Measurements from ENCODE around the gene SPAG9.

The SPAG9 gene

GRCh38 chr17:51050291-51051033 is 70.2 kb downstream of the SPAG9 start:
- DNase-seq (ENCODE audit: extremely low read depth in 1 of 2, low read depth in 1 of 2), result no peak

GRCh38 chr17:51046514-51047384 is 73.9 kb downstream of the SPAG9 start:
- no peak for DNase-seq (ENCODE audit: extremely low read depth in 1 of 2, low read depth in 1 of 2)

- no peak for DNase-seq (ENCODE audit: extremely low read depth in 1 of 2, low read depth in 1 of 2)
These were observed 74.6 kb downstream of the SPAG9 start for GRCh38 chr17:51046046-51046445.

- no peak for DNase-seq (ENCODE audit: extremely low read depth in 1 of 2, low read depth in 1 of 2)
These were observed 75.0 kb downstream of the SPAG9 start for GRCh38 chr17:51045621-51046020.

- no peak for DNase-seq (ENCODE audit: extremely low read depth in 1 of 2, low read depth in 1 of 2)
These were observed 75.7 kb downstream of the SPAG9 start for GRCh38 chr17:51044976-51045375.

GRCh38 chr17:51036084-51036483 is 84.6 kb downstream of the SPAG9 start:
- no peak for DNase-seq (ENCODE audit: extremely low read depth in 1 of 2, low read depth in 1 of 2)

GRCh38 chr17:51035431-51035830 is 85.2 kb downstream of the SPAG9 start:
- DNase-seq (ENCODE audit: extremely low read depth in 1 of 2, low read depth in 1 of 2), result no peak

- DNase-seq (ENCODE audit: extremely low read depth in 1 of 2, low read depth in 1 of 2), result no peak
These were observed 85.9 kb downstream of the SPAG9 start for GRCh38 chr17:51034800-51035199.

GRCh38 chr17:51032850-51033249 is 87.8 kb downstream of the SPAG9 start:
- no peak for DNase-seq (ENCODE audit: extremely low read depth in 1 of 2, low read depth in 1 of 2)

GRCh38 chr17:51029568-51030463 is 90.9 kb downstream of the SPAG9 start:
- no peak for DNase-seq (ENCODE audit: extremely low read depth in 1 of 2, low read depth in 1 of 2)

- DNase-seq (ENCODE audit: extremely low read depth in 1 of 2, low read depth in 1 of 2), result no peak
These were observed 91.5 kb downstream of the SPAG9 start for GRCh38 chr17:51029142-51029541.

GRCh38 chr17:51028176-51028863 is 92.3 kb downstream of the SPAG9 start:
- no peak for DNase-seq (ENCODE audit: extremely low read depth in 1 of 2, low read depth in 1 of 2)

GRCh38 chr17:51018541-51018940 is 102.1 kb downstream of the SPAG9 start:
- no peak for DNase-seq (ENCODE audit: extremely low read depth in 1 of 2, low read depth in 1 of 2)

GRCh38 chr17:51017270-51017669 is 103.4 kb downstream of the SPAG9 start:
- DNase-seq (ENCODE audit: extremely low read depth in 1 of 2, low read depth in 1 of 2), result no peak

GRCh38 chr17:51016099-51016498 is 104.6 kb downstream of the SPAG9 start:
- DNase-seq (ENCODE audit: extremely low read depth in 1 of 2, low read depth in 1 of 2), result no peak

- DNase-seq (ENCODE audit: extremely low read depth in 1 of 2, low read depth in 1 of 2), result no peak
These were observed 105.5 kb downstream of the SPAG9 start for GRCh38 chr17:51015145-51015558.

GRCh38 chr17:51014129-51014528 is 106.5 kb downstream of the SPAG9 start:
- no peak for DNase-seq (ENCODE audit: extremely low read depth in 1 of 2, low read depth in 1 of 2)

- no peak for DNase-seq (ENCODE audit: extremely low read depth in 1 of 2, low read depth in 1 of 2)
These were observed 107.3 kb downstream of the SPAG9 start for GRCh38 chr17:51013322-51013721.

GRCh38 chr17:51012538-51012937 is 108.1 kb downstream of the SPAG9 start:
- DNase-seq (ENCODE audit: extremely low read depth in 1 of 2, low read depth in 1 of 2), result no peak

GRCh38 chr17:51010173-51010675 is 110.4 kb downstream of the SPAG9 start:
- no peak for DNase-seq (ENCODE audit: extremely low read depth in 1 of 2, low read depth in 1 of 2)

All from activated CD8-positive, alpha-beta memory T cell treated with anti-CD3 and anti-CD28 coated beads for 1 hour (primary cell).